ENCODE results near the gene MBP. TPM values are rescaled to one million over a fixed set of nuclear protein-coding genes. Genes with fewer than 3 reads are reported as not detected.

Gene MBP
- total RNA-seq, 1 donor from 2014 or later = 35.0 TPM

DNA sequence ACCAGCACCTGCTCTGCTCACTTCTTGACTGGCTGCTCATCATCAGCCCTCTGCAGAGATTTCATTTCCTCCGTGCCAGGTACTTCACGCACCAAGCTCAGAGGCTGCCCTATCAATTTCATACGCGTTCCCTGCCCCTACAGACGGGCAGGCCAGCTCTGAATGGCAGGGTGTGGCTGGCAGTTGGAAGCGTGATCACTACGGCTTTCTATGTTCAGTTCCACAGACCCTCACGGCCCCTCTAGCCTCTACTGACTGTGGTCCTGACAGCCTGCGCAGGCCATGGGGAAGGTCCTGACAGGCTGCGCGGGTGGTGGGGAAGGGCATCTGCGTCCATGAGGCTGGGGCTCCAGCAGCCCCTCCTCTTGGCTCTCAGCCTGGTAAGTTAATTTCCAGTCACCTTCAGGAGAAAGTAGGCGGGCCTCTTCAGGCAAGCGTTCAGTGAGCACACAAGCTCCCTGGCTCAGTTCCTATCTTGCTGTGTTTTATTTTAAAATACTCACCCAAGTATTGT lies 155.4 kb downstream of the MBP start:
- intact Hi-C loops (cut with micrococcal nuclease) = no loop called here
- TF ChIP-seq, protein P1, sequence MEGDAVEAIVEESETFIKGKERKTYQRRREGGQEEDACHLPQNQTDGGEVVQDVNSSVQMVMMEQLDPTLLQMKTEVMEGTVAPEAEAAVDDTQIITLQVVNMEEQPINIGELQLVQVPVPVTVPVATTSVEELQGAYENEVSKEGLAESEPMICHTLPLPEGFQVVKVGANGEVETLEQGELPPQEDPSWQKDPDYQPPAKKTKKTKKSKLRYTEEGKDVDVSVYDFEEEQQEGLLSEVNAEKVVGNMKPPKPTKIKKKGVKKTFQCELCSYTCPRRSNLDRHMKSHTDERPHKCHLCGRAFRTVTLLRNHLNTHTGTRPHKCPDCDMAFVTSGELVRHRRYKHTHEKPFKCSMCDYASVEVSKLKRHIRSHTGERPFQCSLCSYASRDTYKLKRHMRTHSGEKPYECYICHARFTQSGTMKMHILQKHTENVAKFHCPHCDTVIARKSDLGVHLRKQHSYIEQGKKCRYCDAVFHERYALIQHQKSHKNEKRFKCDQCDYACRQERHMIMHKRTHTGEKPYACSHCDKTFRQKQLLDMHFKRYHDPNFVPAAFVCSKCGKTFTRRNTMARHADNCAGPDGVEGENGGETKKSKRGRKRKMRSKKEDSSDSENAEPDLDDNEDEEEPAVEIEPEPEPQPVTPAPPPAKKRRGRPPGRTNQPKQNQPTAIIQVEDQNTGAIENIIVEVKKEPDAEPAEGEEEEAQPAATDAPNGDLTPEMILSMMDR (IDR thresholded peaks at IDR 0.05; ENCODE audit: borderline replicate concordance) = no peak
- Histone ChIP-seq H3K27ac (replicated peaks) (no peak overlapping the region), H3K4me3 (peak overlapping the region; percentile 44), H3K4me1 (peaks cover 11% of the 10 kb centered on the region), H3K36me3 (peaks cover 4% of the 10 kb centered on the region), H3K27me3 (ENCODE audit: low read depth) (no peaks in the 10 kb centered on the region), H3K9me3 (replicated peaks) (no peaks in the 10 kb centered on the region)
- no peak for DNase-seq

DNA sequence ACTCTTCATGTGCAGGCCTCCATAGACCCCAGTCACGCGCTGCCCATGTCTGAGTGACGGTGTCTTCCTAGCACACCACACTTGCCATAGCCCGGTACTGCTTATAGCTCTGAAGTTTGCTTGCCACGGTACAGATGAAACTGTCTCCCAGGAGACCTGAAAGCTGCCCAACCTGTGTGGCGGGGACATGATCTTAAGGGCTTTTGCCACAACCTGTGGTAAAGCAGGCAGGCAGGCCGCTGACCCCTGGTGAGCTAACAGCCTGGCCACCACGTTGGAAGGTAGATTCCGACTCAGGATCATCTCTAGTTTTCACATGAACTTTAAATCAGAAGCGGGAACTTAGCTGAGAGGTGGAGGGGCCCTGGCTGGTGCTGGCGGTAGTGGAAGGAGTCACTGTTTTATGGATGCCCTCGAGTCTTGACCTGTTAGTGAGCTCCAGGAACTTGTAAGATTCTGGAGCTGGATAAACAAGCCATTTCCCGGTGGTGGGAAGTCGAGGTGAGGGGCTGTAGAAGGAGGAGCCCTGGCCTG lies 156.9 kb downstream of the MBP start:
- Histone ChIP-seq H3K27ac (replicated peaks) (no peak overlapping the region), H3K36me3 (peaks cover 10% of the 10 kb centered on the region), H3K9me3 (replicated peaks) (no peaks in the 10 kb centered on the region), H3K4me1 (peaks cover 11% of the 10 kb centered on the region), H3K27me3 (ENCODE audit: low read depth) (no peaks in the 10 kb centered on the region), H3K4me3 (no peak overlapping the region)
- DNase-seq = no peak
- TF ChIP-seq, protein P1 (IDR thresholded peaks at IDR 0.05; ENCODE audit: borderline replicate concordance) = no peak
- intact Hi-C loops (cut with micrococcal nuclease) = no loop called here

DNA sequence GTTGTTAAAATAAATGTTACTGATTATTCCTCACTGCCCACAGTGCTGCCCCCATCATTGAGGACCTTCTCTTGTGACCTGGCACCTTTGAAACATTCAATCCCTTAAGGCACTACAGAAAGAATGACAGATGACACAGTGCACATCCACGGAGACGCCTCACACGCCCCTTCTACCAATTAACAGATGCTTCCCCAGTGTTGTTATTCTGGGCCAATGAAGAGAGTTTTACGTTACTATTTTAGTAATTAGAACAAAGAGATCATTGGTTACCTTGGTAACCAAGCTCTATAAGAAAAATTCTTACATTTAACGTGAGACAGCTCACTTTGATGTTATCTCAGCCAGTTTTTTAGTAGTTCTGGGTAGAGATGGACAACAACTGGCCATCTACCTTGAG lies 158.2 kb downstream of the MBP start:
- intact Hi-C loops (cut with micrococcal nuclease) = no loop called here
- peaks cover 11% of the 10 kb centered on the region for H3K36me3 ChIP-seq
- H3K9me3 ChIP-seq (replicated peaks) = no peaks in the 10 kb centered on the region
- H3K27me3 ChIP-seq (ENCODE audit: low read depth) = no peaks in the 10 kb centered on the region
- no peak for DNase-seq
- no peak overlapping the region for H3K4me3 ChIP-seq
- TF ChIP-seq, protein P1 (IDR thresholded peaks at IDR 0.05; ENCODE audit: borderline replicate concordance) = no peak
- H3K27ac ChIP-seq (replicated peaks) = no peak overlapping the region
- peaks cover 11% of the 10 kb centered on the region for H3K4me1 ChIP-seq

DNA sequence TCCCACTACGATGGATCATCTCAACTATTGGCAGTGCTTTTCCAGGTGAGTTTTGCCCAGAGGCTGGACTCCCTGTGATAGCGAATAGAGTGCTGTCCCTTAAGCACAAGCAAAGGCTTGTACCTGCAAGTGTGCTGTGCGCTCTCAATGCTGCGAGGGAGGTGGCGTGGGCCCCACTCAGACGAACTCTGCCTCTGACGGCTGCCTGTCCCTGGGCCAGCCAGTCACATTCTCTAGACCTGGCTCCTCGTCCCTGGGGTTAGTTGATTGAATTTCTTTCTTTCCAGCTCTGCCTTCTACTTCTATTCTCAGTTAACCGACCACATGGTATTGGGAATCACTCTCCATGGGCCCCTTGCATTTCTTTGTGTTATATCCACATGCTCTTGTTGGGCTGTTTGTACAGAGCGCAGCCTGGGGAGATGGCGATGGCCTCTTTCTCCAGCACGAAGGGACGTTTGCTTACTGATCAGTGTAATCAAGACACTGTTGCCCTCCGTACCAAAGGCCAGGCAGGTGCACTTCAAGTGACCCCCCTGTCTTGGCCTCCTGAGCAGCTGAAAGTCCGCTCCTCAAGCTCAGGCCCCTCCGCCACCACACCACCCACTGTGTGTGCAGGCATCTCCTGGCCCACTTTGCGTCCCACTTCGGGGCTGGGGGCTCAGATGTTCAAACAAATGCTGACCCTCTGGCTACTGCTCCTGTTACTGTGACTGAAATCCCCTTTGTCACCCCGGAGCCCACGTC lies 158.9 kb downstream of the MBP start:
- H3K27me3 ChIP-seq (ENCODE audit: low read depth) = no peaks in the 10 kb centered on the region
- H3K27ac ChIP-seq (replicated peaks) = no peak overlapping the region
- intact Hi-C loops (cut with micrococcal nuclease) = no loop called here
- no peaks in the 10 kb centered on the region for H3K9me3 ChIP-seq (replicated peaks)
- no peak for DNase-seq
- H3K4me3 ChIP-seq = no peak overlapping the region
- TF ChIP-seq, protein P1 (IDR thresholded peaks at IDR 0.05; ENCODE audit: borderline replicate concordance) = no peak
- H3K4me1 ChIP-seq = peaks cover 11% of the 10 kb centered on the region
- peaks cover 15% of the 10 kb centered on the region for H3K36me3 ChIP-seq

DNA sequence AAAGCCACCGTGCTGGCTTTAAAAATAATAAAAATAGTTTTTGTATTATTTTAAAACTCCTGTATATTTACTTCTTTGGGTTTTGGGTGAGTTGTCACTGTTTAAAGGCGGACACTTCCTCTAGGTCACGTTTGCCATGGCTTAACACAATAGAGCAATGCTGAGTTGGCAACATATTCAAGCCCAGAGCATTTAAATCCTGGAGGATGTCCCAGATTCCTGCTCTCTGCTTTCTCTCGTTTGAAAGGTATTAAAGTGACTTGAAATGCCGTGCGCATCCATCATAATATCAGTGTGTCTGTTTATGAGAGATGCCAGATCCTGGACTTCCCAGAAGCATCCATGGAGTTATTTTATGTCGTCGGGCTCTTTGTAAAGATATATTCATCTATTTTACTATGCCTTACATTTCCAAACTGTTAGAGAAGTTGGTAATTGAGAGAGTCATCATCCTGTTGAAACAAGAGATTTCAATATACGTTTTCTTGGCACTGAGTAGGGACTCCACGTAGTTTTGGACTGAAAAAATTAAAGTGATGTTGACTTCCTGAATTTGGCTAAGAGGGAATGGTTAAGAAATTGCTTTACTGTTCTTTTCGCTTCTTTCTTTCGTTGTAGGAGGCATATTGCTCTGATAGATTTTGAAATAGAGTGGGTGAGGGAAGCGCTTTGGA lies 159.6 kb downstream of the MBP start:
- H3K4me1 ChIP-seq = peaks cover 10% of the 10 kb centered on the region
- TF ChIP-seq, protein P1 (IDR thresholded peaks at IDR 0.05; ENCODE audit: borderline replicate concordance) = no peak
- DNase-seq = no peak
- no peak overlapping the region for H3K4me3 ChIP-seq
- intact Hi-C loops (cut with micrococcal nuclease) = no loop called here
- peaks cover 18% of the 10 kb centered on the region for H3K36me3 ChIP-seq
- H3K27ac ChIP-seq (replicated peaks) = no peak overlapping the region
- no peaks in the 10 kb centered on the region for H3K9me3 ChIP-seq (replicated peaks)
- H3K27me3 ChIP-seq (ENCODE audit: low read depth) = no peaks in the 10 kb centered on the region
